ENCODE data around the gene ASH1L.
"Not testable (repeated sequence)": the region's sequence is repeated elsewhere in the genome, so short reads cannot be mapped to it uniquely, and the experiment has no call there.

The ASH1L gene

DNA sequence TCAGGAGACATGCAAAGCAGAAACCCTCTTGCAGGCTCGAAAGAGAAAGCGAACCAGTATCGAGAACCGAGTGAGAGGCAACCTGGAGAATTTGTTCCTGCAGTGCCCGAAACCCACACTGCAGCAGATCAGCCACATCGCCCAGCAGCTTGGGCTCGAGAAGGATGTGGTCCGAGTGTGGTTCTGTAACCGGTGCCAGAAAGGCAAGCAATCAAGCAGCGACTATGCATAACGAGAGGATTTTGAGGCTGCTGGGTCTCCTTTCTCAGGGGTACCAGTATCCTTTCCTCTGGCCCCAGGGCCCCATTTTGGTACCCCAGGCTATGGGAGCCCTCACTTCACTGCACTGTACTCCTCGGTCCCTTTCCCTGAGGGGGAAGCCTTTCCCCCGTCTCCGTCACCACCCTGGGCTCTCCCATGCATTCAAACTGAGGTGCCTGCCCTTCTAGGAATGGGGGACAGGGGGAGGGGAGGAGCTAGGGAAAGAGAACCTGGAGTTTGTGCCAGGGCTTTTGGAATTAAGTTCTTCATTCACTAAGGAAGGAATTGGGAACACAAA lies 128.7 kb downstream of the ASH1L start:
- not testable (repeated sequence) for DNase-seq (ENCODE audit: low spot score)

DNA sequence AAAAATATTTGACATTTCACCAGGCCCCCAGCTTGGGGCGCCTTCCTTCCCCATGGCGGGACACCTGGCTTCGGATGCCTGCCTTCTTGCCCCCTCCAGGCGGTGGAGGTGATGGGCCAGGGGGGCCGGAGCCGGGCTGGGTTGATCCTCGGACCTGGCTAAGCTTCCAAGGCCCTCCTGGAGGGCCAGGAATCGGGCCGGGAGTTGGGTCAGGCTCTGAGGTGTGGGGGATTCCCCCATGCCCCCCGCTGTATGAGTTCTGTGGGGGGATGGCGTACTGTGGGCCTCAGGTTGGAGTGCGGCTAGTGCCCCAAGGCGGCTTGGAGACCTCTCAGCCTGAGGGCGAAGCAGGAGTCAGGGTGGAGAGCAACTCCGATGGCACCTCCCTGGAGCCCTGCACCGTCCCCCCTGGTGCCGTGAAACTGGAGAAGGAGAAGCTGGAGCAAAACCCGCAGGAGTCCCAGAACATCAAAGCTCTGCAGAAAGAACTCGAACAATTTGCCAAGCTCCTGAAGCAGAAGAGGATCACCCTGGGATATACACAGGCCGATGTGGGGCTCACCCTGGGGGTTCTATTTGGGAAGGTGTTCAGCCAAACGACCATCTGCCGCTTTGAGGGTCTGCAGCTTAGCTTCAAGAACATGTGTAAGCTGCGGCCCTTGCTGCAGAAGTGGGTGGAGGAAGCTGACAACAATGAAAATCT lies 129.3 kb downstream of the ASH1L start:
- not testable (repeated sequence) for DNase-seq (ENCODE audit: low spot score)

DNA sequence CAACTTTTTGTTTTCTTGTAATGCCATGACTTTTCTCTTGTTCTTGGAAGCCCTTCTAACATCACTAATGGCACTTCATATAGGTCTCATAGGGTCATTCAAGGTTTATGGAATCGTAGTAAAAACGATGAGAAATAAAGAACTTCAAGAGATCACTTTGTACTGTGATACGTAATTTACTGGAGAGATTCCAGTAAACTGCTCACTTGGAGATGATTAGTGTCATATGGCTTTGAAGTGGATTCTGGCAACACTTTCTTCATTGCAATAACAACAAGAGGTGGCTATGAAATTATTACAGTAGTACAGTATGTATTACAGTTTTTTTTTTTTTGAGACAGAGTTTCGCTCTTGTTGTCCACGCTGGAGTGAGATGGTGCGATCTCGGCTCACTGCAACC lies 138.5 kb downstream of the ASH1L start:
- DNase-seq (ENCODE audit: low spot score) = no peak

DNA sequence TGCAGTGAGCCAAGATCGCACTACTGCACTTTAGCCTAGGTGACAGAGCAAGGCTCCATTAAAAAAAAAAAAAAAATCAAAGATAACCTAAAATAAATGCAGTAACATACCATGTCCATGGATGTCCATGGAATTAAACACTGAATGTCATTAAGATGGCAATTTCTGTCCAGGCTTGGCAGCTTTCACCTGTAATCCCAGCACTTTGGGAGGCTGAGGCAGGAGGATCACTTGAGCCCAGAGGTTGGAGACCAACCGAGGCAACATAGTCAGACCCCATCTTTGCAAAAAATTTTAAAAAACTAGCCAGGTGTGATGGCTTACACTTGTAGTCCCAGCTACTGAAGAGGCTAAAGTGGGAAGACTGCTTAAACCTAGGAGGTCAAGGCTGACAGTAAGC lies 141.8 kb downstream of the ASH1L start:
- DNase-seq (ENCODE audit: low spot score) = no peak

DNA sequence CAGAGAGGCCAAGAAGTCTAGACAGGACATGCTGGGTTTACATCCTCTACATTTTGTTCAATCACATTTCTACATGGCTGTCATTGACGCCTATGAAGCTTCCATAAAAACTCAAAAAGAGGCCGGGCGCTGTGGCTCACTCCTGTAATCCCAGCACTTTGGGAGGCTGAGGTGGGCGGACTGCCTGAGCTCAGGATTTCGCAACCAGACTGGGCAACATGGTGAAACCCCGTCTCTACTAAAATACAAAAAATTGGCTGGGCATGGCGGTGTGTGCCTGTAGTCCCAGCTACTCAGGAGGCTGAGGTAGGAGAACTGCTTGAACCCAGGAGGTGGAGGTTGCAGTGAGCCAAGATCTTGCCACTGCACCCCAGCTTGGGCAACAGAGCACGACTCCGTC lies 150.8 kb downstream of the ASH1L start:
- DNase-seq (ENCODE audit: low spot score) = not testable (repeated sequence)

DNA sequence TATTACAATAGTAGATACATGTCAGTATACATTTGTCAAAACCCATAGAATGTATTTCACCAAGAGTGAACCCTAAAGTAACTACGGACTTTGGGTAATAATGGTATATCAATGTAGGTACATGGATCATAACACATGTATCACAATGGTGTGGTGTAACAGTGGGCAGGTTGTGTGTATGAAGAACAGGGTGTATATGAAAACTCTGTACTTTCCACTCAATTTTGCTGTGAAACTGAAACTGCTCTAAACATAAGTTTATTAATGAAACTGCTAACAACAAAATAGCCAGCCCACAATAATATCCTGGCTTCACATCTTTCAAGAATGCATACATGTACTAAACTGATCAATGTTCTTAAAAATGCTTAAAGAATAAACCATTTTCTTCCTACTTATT lies 151.7 kb downstream of the ASH1L start:
- no peak for DNase-seq (ENCODE audit: low spot score)

DNA sequence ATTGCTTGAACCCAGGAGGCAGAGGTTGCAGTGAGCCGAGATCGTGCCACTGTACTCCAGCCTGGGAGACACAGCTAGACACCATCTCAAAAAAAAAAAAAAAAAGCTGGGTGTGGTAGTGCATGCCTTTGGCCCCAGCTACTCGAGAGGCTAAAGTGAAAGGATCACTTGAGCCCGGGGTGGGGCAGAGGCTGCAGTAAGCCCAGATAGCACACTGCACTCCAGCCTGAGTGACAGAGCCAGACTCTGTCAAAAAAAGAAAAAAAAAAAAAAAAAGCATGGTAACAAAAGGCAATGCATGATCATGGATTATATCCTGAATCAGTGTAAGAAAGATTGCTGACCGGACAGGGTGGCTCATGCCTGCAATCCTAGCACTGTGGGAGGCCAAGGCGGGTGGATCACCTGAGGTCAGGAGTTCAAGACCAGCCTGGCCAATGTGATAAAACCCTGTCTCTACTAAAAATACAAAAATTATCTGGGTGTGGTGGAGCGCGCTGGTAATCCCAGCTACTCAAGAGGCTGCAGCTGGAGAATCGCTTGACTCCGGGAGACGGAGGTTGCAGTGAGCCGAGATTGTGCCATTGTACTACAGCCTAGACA lies 165.6 kb downstream of the ASH1L start:
- peak; percentile 71 for DNase-seq (ENCODE audit: low spot score)

DNA sequence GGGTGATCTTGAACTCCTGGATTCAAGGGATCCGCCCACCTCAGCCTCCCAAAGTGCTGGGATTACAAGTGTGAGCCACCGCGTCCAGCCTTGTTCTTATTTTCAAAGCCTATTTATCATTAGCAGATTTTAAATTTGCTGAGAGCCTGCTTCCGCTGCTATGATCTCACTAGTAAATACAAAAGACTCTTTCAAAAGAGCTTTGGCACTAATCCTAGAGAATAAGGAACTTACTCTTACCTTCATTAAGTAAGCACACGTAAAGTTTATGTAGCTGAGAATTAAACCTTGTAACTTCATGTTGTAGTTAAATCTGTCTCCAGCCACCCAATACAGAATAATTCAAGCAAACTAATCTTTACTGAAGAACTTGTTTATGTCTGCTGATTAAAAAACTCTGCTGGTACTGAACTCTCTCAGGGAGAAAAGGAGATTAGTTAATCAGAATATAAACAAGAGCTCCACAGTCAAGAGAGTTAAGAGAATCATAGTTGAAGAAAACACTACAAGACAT lies 169.6 kb downstream of the ASH1L start:
- no peak for DNase-seq (ENCODE audit: low spot score)

DNA sequence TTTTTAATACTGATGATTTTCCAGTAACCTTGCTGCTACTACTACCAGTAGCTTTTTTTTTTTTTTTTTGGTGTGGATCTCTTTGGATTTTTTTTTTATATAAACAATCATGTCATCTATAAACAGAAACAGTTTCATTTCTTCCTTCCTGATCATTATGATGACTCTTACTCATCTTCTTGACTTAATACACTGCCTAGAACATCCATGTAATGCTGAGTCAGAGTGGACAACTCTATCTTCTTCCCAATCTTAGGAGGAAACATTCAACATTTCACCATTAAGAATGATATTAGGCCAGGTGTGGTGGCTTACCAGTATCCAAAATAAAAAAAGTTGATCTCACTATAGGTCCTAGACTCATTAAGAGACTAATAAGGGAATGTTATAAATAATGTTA lies 172.8 kb downstream of the ASH1L start:
- no peak for DNase-seq (ENCODE audit: low spot score)

DNA sequence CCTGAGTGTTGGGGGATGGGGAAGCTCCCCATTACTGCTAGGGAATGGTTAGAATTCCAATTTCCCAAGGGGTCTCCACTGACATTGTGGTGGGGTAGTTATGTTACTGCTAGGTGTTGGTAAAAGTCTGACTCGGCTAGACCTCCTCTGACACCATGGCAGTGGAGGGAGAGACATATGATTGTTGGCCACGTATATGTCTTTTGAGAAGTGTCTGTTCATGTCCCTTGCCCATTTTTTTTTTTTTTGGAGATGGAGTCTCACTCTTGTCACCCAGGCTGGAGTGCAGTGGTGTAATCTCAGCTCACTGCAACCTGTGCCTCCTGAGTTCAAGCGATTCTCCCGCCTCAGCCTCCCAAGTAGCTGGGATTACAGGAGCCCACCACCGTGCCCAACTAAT lies 176.8 kb downstream of the ASH1L start:
- DNase-seq (ENCODE audit: low spot score) = not testable (repeated sequence)

DNA sequence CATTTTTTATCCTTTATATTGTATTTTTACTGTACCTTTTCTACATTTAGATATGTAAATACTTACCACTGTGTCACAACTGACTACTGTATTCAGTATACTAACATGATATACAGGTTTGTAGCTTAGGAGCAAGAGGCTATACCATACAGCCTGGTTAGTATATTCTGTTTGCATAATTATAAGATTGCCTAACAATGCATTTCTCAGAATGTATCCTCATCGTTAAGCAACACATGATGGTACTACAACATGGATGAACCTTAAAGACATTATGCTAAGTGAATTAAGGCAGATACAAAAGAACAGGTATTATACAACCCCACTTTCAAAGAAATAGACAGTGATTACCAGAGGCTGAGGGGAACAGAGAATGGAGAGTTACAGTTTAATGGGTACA lies 179.2 kb downstream of the ASH1L start:
- no peak for DNase-seq (ENCODE audit: low spot score)

DNA sequence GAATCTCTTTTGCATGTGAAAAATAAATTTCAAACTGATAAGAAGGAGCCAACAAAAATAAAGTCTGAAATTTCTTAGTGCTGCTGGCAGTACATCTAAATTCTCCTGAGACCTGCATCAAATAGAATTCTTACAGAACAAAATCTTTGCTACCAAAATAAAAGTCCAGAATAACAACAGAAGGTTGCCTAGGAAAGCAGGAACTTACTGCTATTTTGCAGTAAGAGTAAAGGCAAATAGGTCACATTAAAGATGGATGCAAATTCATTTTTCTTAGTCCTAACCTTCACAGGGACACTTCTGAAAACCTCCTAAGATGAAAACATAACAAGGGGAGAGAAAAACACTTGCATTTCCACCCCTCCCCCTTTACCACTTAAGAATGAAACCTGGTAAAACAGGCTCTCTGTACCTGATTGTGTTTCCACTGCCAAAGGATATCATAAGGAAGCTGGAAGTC lies 182.9 kb downstream of the ASH1L start:
- no peak for DNase-seq (ENCODE audit: low spot score)

DNA sequence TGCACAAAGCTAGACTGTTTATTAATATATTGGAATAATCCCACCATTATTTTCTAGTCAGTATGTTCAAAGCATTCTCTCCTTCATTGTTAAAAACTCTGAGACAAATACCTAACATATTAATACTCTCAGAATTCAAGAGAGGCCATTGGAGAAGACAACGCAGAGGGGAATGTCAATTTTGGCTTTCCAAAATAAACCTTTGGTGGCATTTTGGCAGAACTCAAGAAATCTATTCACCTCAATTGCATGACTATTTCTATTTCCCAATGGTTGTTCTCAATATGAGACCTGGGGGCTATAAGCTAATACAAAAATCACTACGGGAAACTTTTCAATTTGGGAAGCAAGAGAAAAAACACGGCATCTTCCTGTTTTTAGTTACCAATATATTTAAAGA lies 183.4 kb downstream of the ASH1L start:
- no peak for DNase-seq (ENCODE audit: low spot score)

DNA sequence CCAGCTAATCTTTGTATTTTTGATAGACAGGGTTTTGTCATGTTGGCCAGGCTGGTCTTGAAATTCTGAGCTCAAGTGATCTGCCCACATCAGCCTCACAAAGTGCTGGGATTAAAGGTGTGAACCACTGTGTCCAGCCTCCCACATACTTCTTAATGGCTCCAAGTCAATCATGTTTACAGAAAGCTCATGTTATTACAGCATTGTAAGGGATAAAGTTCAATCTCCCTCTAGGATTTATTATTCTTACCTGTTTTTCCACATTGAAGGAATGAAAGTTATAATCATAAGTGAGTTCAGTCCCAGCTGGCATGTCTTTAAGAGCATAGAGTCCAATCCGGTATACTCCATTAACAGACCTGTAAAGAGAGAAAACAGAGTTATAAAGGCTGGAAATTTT lies 202.6 kb downstream of the ASH1L start:
- no peak for DNase-seq (ENCODE audit: low spot score)

DNA sequence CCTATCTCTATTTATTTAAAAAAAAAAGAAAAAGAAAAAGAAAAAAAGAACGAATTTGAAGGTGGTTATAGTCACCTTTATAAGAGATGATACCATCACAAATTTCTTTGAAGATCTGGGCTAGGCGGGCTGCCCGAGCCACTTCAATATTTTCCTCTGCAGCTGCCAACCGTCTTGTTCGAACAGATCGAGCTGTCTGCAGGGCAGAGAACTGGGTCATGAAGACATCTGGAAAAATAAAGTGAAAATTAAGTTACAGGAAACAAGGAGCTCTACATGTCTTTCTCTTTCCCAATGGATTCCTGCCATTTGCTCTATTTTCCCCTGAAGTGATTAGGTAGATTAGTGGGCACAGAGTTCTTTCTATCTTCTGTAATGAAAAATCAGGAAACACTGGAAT lies 210.0 kb downstream of the ASH1L start:
- no peak for DNase-seq (ENCODE audit: low spot score)

DNA sequence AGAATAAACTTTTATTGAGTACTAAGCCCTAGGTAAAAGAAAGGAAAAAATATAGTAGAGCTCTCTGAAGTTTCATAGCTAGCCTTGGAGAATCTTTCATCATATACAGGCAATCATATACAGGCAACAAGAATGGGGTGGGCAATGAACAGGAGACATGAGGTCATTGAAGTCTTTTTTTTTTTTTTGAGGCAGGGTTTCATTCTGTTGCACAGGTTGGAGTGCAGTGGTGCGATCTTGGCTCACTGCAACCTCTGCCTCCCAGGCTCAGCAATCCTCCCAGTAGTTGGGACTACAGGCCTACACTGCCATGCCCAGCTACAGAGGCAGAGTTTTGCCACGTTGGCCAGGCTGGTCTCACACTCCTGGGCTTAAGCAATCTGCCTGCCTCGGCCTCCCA lies 219.8 kb downstream of the ASH1L start:
- DNase-seq (ENCODE audit: low spot score) = no peak

DNA sequence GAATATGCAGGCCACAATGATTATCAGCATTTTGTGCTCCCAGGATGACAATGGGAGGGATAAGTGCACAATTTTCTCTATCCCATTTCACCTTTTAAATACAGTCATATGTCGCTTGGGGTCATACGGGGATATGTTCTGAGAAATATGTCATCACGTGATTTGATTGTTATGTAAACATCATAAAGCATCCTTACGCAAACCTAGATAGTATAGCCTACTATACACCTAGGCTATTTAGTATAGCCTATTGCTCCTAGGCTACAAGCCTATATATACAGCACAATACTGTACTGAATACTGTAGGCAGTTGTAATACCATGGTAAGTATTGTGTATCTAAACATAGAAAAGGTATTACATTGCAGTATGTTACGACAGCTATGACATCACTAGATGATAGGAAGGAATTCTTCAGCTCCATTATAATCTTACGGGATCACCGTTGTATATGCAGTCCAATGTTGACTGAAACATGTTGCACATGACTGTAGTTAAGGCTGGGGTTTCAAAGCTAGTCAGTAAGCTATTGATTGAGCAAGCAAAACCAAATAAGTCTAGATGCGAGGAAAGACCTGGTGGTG lies 223.0 kb downstream of the ASH1L start:
- no peak for DNase-seq (ENCODE audit: low spot score)

DNA sequence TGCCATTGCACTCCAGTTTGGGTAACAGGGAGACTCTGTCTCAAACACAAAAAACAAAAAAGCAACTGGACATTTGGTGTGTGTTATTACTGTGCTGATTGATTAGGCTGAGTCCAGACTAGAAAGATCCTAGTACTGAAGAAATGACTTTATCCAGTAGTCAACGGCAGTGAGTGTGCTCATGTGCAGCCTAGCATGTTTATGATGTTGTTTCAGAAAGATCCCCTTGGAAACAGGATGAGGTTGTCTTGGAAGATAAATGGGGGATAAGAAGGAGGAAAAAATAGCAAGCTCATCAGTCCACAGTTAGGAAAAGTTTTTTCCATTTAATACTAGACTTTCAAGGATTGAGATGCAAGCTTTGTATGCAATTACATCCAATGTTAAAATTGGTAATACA lies 227.6 kb downstream of the ASH1L start:
- no peak for DNase-seq (ENCODE audit: low spot score)

DNA sequence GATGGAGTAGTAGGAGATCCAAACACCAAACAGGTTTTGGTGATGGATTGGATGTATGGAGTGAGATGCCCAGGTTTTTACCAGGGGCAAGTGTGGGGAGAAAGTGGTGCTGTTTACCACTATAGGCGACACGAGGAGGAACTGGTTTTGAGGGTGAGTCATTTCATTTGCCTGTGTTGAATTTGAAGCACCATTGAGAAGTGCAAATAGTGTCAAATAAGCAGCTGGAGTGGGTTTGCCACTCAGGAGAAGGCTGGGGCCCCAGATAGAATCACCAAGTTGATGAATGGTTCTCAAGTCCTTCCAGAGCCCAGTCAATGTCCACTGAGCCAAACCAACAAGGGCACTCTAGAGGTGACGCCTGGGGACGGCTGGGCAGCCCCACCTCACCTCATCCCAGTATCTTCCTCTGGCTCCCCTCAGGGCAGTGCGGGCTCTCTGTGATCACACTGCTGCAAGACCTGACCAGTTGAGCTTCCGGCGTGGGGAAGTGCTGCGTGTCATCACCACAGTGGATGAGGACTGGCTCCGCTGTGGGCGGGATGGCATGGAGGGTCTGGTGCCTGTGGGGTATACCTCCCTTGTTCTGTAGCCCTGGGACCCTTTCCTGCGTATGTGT lies 232.5 kb downstream of the ASH1L start:
- DNase-seq (ENCODE audit: low spot score) = no peak

DNA sequence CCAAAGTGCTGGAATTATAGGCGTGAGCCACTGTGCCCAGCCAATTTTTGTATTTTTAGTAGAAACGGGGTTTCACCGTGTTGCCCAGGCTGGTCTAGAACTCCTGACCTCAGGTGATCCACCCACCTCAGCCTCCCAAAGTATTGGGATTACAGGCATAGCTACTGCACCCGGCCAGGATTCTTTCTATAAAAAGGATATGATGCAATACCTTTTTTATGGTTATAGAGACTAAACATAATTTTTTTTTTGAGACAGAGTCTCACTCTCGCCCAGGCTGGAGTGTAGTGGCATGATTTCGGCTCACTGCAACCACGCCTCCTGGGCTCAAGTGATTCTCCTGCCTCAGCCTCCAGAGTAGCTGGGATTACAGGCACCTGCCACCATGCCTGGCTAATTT lies 233.7 kb downstream of the ASH1L start:
- not testable (repeated sequence) for DNase-seq (ENCODE audit: low spot score)

DNA sequence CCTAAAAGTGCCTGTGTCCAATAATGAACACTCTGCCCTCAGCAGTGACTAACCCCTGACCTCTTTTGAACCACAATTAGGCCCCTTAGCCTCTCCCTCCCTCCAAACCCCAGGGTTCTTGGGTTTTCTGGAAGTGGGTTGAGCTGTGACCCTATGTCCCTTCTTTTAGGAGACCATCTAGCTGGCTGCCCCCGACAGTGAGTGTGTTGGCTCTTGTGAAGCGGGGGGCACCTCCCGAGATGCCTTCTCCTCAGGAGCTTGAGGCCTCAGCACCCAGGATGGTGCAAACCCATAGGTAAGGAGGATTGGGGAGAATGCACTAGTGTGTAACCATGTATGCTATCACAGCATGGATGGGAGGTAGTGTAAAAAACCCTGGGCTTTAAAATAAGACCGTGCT lies 234.6 kb downstream of the ASH1L start:
- DNase-seq (ENCODE audit: low spot score) = no peak

DNA sequence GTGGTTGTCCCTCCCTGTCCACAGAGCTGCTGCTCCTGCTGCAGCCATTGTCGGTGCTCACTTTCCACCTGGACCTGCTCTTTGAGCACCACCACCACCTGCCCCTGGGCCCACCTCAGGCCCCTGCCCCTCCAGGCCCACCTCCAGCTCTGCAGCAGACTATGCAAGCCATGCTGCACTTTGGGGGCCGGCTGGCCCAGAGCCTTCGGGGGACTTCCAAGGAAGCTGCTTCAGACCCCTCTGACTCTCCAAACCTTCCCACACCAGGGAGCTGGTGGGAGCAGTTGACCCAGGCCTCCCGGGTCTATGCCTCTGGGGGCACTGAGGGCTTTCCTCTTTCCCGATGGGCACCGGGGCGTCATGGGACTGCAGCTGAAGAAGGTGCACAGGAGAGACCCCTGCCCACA lies 236.0 kb downstream of the ASH1L start:
- no peak for DNase-seq (ENCODE audit: low spot score)

All from hematopoietic multipotent progenitor cell treated with erythropoietin and hydrocortisone succinate and interleukin-3 and kit ligand, for 15 days (in vitro differentiated cells).